ENCODE results near the gene ROCK2.
"Not testable (repeated sequence)": the region's sequence is repeated elsewhere in the genome, so short reads cannot be mapped to it uniquely, and the experiment has no call there.

ROCK2 gene

DNA sequence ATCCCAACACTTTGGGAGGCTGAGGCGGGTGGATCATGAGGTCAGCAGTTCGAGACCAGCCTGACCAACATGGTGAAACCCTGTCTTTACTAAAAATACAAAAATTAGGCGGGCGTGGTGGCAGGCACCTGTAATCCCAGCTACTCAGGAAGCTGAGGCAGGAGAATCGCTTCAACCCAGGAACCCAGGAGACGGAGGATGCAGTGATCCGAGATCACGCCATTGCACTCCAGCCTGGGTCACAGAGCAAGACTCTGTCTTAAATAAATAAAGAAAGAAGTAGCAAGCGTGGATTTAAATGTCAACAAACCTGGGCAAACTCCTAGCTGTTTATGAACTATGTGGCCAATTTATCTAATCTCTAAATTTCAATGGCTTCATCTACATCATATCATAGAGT, 82.9 kb downstream of the ROCK2 start:
- not testable (repeated sequence) for DNase-seq

DNA sequence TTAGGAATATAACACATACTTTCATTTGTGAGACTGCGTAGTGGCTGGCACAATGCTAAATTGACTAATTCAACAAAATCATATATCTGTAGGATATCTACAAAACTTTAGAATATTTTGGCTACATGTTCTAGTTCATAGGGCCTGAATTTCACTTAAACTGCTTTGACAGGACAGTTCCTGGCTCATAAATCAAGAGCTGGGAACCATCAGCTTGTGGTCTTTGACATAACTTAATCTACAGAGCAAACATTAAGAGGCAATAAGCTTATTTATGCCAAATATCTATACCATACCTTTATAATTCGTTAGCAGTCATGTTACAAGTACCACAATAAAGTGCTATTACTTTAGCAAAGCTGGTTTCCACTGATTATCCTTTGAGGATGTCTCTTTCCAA, 83.5 kb downstream of the ROCK2 start:
- no peak for DNase-seq

GRCh38 chr2:11257964-11258363, 86.5 kb downstream of the ROCK2 start:
- no peak for DNase-seq

DNA sequence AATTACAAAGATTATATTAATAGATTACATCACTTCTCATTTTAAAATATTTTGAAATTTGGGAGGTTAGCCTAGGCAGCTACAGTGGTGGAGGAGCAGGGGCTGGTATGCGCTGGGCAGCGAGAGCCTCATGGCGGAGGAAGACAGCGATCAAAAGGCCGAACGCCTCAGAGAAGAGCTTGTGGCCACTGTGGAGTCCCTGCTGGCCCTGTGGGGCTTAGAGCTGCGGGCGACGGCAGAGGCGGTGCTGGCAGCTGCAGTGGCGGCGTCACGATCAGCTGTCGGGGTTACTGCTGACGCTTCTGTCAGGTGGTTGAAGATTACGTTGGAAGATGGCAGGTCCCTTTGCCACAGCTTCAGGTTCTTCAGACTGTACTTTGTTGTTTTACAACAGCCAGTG, 87.4 kb downstream of the ROCK2 start:
- DNase-seq: no peak

GRCh38 chr2:11256166-11256565, 88.3 kb downstream of the ROCK2 start:
- no peak for DNase-seq

DNA sequence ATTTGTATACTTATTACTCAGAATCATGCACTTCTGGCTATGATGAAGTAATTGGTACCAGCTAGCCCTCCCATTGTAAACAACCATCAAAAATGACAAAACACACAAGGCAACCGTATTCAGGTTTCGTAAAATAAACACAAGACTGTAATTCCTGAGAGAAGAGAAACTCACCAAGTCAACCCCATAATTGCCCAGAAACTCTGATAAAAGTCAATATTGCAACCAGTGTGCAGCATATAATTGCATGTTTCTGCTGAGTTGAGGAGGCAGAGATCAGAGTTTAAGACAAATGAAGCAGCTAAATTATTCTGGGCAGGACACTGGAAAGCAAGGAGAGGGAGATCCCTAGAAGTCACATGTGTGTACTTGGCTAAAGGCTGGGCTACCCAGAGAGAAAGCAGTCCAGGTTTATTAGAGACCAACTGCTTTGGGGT, 90.3 kb downstream of the ROCK2 start:
- DNase-seq: no peak

GRCh38 chr2:11252458-11252857, 92.0 kb downstream of the ROCK2 start:
- not testable (repeated sequence) for DNase-seq

DNA sequence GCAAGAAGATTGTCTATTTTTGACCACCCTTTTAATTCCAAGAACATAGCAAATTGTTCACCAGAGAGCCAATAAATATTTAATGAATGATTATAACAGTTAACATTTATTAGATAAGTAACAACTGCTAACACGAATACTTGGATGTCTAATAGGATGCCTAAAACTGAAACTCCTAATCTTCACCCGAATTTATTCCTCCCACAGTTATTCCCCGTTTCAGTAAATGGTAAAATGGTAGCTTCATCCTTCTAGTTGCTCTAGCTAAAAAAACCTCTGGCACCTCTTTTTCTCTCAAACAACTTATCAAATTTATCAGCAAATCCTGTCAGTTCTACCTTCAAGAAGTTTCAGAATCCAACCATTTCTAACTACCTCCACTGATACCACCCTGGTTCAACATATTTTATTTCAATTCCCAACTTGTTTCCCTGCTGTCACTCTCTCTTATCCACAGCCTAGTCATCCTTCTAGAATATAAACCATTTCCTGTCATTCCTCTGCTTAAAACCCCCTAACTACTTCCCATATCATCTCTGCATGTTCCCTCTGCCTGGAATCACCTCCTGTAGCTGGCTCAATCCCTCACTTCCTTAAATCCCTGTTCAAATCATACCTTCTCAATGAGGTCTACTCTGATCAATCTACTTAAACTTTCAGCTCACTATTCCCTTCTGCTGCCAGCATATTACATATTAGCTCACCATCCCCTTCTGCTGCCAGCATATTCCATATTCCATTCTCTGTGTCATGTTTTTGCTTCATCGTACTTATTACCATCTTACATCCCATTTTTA, 93.8 kb downstream of the ROCK2 start:
- DNase-seq: no peak

GRCh38 chr2:11245322-11245721, 99.1 kb downstream of the ROCK2 start:
- no peak for DNase-seq

DNA sequence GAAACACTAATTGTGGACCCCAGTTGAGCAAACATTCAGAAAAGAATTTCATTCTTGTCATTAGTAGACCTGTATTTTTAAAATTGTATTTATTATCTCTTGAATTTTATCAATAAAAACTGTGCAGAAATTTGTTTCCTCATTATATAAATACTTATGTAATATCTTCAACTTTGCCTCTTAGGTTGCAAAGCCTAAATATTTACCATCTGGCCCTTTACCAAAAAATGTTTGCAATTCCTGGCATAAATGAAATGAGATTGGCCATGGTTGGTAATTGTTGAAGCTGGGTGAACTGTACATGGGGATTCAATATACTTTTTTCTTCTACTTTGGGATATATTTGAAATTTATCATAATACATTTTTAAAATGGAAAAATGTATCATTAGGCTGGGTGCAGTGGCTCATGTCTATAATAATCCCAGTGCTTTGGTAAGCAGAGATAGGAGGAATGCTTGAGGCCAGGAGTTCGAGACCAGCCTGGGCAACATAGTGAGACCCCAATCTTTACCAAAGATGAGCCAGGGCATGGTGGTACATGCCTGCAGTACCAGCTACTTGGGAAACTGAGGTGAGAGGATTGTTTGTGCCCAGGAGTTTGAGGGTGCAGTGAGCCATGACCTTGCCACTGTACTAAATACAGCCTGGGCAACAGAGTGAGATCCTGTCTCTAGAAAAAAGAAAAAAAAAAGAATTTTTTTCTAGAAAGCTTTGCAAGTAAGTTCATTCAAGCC, 100.2 kb downstream of the ROCK2 start:
- DNase-seq: no peak

DNA sequence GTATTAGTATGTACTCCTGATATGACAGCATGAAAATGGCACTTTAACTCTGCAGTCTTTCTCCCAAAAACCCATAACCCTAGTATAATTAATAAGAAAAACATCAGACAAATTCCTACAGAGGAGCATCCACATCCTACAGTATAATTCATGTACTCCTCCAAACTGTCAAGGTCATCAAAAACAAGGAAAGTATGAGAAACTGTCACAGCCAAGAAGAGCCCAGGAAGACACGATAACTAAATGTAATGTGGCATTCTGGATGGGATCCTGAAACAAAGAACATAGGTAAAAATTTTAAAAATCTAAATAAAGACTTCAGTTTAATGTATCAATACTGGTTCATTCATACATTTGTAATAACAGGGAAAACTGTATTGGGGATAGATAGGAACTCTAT, 100.9 kb downstream of the ROCK2 start:
- no peak for DNase-seq

DNA sequence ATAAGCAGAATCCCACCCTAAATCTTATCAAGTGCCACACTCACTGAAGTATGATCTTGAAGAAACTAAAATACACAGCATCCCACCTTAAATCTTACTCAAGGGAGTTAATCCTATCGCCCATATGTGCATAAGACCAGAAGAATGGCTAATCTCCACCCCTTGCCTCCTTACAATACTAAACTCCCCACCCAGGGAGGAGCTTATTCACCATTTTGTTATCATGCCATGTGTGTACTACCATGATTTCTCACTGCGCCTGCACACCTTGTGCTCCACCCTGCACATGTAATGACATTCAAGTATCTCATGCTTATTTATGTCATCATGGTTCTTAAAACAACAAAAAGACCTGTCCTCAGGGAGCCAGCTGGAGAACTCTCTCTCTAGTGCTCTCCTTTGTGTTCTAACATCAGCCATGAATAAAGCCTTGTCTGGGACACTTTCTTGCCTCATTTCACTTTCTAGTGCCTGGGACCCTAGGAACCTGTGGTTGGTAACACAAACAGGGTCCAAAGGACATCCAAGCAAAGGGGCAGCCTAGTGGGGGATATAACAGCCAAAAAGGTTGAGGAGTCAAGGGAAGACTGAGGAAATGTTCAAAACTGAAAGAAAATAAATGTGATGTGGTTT, 101.8 kb downstream of the ROCK2 start:
- DNase-seq: no peak

GRCh38 chr2:11241412-11242203, 102.8 kb downstream of the ROCK2 start:
- no peak for DNase-seq

DNA sequence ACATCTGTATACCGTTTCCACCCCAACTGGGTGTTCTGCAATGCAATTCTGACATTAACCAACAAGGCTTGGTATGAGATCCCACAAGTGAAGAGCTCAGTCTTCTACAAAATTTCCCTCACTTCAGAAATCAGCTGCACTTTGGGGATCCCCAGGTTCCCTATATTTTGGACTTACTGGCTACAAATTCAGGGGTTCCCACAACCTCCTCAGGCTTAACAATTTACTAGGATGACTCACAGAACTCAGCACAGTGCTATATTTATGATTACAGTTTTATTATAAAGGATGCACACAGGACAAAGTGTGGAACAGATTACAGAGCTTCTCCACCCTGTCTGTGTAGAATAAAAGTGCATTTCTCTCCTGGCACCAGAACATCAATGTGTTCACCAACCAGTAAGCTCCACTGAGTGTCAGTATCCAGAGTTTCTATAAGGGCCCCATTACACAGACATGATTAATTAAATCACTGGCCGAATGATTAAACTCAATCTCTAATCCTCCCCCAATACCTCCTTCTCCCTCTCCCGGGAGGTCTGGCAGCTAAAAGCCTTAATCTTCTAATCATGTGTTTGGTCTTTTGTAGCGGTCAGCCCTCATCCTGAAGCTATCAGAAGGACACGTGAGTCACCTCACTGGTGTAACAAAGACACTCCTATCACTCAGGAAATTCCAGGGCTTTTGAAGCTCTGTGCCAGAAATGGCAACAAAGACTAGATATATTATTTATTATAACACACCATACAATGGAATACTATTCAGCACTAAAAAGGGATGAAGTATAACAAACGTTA, 104.6 kb downstream of the ROCK2 start:
- no peak for DNase-seq

GRCh38 chr2:11239147-11239546, 105.3 kb downstream of the ROCK2 start:
- no peak for DNase-seq

GRCh38 chr2:11237122-11237521, 107.3 kb downstream of the ROCK2 start:
- DNase-seq: no peak

DNA sequence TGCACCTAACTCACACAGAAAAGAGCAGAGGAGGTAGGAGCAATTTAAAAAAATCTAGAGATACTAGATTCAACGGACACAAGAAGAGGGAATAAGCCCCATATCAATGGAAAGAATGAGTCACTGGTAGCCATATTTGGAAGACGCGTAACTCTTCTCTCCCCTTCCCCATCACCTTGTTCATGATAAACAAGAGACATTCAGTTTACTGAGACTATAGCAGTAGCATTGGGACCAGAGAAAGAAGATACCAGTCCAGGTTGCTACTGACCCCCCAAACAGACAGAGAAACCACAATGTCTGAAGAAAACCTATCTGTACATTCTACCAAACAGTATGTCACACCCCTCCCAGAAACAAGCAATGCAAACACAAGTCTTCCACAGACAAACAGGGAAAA, 108.1 kb downstream of the ROCK2 start:
- no peak for DNase-seq

- no peak for DNase-seq
These were observed 108.9 kb downstream of the ROCK2 start for GRCh38 chr2:11235583-11235982.

GRCh38 chr2:11234309-11234708, 110.1 kb downstream of the ROCK2 start:
- peak in 1 of 2 experiments; percentile 44 for DNase-seq

- DNase-seq: not testable (repeated sequence)
These were observed 113.2 kb downstream of the ROCK2 start for GRCh38 chr2:11231193-11231592.

DNA sequence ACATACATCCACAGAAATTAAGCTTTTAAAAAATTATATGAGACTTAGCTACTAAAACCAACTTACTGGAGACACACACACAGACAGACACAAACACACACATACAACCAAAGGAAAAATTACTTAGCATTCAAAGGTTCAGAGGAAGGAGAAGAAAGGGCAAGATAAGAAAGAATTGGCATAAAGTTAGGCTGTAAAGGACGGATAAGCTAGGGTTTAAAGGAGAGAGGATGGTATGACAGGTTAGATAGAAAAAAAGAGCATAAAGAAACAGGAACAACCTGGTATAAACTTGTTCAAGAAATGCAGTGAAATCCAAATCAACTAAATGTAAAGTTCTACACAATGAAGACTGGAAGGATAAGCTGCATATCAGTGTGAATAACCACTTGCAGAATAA, 115.7 kb downstream of the ROCK2 start:
- DNase-seq: no peak

DNA sequence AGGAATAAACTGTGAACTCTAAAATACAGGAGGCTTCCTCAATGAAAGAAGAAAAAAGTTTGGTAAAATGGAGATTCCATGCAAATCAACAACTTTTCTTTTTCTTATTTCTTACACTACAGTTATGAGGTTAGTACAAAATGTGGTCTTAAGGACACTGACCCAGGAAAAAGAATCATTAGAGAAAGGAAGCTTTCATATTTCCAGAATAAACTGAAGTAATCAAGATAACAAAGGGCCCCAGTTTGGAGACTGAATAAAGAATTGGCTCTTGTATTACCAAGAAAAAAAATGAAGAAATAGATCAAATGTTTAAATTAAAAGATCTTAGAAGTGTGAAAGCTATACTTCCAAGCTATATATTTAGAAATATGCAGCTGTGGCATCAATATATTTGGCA, 116.8 kb downstream of the ROCK2 start:
- no peak for DNase-seq
